Stomach (tissue), 4 donors: Measurements from ENCODE around the gene WDR77.

ENCODE experiments used
- EP300 ChIP-seq: sonication (generic); formaldehyde crosslinking; IDR thresholded peaks from one replicate; pipeline ENCODE4 v1.6.1; 2017; ENCODE audit warnings: antibody characterized with exemption
- POLR2A ChIP-seq, 4 donors: fragments of 450-650 bp; IDR thresholded peaks; one replicate each; pipeline ENCODE4 v1.6.1; 2016; ENCODE audit warnings: antibody characterized with exemption in 4 of 4, control low read depth in 2 of 4, mild to moderate bottlenecking in 1 of 4, moderate library complexity in 1 of 4
- TF ChIP-seq, protein P1 (sequence below), 7 experiments: fragments of 450-650 bp in 4 of 7; fragments of 200-600 bp in 3 of 7; sonication (generic) in 3 of 7; IDR thresholded peaks; one replicate each; pipeline ENCODE4 v1.5.1; 2016 to 2019; ENCODE audit warnings: antibody characterized with exemption in 7 of 7, control low read depth in 2 of 7, mild to moderate bottlenecking in 1 of 7

DNA sequence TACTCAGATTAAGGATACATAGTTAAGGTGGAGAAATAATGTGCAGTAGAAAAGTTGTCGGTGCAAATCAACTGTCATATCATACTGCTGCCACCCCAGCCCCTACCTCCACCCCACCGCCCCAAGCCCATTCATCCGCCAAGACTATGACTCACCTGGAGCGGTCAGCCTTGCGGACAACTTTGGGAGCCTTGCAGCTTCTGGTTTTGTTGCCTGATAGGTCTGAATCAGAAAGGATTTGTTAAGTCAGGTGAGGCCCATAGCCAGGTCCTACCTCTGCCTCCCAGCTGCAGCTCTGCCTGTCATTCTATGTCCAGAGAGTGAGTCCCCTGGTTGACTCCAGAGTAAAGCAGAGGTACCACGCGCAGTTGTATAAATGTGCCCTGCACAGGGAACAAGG, 37.4 kb upstream of the WDR77 start:
- TF ChIP-seq, protein P1, sequence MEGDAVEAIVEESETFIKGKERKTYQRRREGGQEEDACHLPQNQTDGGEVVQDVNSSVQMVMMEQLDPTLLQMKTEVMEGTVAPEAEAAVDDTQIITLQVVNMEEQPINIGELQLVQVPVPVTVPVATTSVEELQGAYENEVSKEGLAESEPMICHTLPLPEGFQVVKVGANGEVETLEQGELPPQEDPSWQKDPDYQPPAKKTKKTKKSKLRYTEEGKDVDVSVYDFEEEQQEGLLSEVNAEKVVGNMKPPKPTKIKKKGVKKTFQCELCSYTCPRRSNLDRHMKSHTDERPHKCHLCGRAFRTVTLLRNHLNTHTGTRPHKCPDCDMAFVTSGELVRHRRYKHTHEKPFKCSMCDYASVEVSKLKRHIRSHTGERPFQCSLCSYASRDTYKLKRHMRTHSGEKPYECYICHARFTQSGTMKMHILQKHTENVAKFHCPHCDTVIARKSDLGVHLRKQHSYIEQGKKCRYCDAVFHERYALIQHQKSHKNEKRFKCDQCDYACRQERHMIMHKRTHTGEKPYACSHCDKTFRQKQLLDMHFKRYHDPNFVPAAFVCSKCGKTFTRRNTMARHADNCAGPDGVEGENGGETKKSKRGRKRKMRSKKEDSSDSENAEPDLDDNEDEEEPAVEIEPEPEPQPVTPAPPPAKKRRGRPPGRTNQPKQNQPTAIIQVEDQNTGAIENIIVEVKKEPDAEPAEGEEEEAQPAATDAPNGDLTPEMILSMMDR (IDR thresholded peaks at IDR 0.05) = no peak
- no peak for TF ChIP-seq POLR2A (IDR thresholded peaks at IDR 0.05)
- TF ChIP-seq EP300 = no peak
